Activated CD4-positive, alpha-beta T cell treated with anti-CD3 and anti-CD28 coated beads for 4 hours (primary cell): Measurements from ENCODE around the gene CYP2A6.
"Not testable (repeated sequence)": the region's sequence is repeated elsewhere in the genome, so short reads cannot be mapped to it uniquely, and the experiment has no call there.

Source experiments
- DNase-seq, 2 donors: peaks; one replicate each; pipeline ENCODE4 v3.0.0-alpha.2; 2020

Gene CYP2A6

DNA sequence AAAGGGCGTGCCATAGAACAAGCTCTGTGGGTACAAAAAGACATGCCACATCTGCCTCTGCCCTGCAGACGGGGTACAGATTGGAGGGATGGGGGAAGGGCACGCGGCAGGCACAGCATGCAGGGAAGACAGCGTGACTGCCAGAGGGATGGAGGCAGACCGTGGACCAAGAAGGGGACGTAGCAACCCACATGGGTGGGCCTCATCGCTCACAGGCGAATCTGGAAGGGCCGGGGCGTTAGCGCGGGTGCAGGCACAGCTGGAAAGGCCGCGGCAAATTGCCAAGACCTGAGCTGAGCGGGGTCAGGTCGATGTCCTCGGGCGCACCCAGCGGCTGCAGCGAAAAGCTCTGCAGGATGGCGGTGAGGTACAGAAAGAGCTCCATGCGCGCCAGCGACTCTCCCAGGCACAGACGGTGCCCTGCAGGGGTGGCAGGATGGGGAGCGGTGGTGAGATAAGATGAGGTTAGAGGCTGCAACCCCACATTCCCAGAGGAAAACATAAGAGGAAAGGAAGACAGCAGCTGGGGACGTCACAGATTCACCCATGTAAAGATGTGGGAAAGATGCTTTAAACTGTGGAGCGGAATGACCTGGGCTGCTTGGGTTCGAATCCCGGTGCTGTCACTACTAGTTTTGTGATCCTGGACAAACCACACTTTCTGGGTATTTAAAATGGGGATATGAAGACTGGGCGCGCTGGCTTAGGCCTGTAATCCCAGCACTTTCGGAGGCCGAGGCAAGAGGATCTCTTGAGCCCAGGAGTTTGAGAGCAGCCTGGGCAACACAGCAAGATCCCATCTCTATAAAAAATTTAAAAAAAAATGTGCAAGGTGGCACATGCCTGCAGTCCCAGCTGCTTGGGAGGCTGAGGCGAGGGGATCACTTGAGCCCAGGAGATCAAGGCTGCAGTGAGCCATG is 31.5 kb downstream of the CYP2A6 start:
- peak; percentile 76 to 79 for DNase-seq

DNA sequence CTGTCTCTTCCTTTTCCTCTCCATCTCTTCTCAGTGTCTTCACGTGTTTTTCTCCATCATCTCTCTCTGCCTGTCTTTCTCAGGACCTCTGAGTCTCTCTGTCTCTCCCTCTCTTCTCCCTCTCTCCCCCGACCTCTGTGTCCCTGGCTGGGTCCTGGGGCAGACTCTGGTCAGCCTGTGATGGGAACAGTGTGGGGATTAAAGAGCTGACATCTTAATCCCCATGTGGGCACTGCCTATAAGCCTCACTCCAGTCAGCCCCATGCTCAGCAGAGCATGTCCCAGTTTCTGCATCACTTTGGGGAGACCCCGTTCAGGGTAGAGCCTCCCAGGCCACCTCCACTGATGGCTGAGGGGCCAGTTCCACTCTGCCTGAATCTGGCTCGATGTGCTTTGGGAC is 35.0 kb downstream of the CYP2A6 start:
- no peak for DNase-seq

DNA sequence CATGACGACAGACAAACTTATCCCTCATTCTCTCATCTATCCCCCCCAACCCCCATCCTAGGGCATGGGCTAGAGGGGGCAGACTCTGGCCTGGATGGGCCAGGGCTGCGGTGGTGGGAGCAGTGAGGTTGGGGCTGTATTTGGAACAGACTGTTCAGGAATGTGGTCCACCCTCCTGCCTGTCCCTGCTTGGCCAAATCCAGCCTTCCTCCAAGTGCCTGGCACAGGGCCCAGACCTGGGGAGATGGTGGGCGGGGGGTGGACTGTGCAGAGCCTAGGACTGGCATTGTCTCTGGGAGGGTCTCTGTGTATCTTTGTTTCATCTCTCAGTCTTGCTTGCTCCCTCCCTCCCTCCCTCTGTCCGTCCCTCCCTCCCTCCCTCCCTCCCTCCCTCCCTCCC is 37.1 kb downstream of the CYP2A6 start:
- no peak for DNase-seq

DNA sequence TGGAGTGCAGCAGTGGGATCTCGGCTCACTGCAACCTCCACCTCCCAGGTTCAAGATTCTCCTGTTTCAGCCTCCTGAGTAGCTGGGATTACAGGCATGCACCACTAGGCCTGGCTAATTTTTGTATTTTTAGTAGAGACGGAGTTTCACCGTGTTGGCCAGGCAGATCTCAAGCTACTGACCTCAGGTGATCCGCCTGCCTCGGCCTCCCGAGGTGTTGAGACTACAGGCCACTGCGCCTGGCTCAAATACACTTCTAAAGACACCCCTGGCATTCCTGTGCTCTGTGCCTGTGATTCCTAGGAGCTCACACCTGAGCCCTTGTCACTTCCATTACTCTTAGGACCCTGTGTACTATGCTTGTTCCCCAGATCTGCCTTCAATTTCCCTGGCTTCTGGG is 37.7 kb downstream of the CYP2A6 start:
- not testable (repeated sequence) for DNase-seq

DNA sequence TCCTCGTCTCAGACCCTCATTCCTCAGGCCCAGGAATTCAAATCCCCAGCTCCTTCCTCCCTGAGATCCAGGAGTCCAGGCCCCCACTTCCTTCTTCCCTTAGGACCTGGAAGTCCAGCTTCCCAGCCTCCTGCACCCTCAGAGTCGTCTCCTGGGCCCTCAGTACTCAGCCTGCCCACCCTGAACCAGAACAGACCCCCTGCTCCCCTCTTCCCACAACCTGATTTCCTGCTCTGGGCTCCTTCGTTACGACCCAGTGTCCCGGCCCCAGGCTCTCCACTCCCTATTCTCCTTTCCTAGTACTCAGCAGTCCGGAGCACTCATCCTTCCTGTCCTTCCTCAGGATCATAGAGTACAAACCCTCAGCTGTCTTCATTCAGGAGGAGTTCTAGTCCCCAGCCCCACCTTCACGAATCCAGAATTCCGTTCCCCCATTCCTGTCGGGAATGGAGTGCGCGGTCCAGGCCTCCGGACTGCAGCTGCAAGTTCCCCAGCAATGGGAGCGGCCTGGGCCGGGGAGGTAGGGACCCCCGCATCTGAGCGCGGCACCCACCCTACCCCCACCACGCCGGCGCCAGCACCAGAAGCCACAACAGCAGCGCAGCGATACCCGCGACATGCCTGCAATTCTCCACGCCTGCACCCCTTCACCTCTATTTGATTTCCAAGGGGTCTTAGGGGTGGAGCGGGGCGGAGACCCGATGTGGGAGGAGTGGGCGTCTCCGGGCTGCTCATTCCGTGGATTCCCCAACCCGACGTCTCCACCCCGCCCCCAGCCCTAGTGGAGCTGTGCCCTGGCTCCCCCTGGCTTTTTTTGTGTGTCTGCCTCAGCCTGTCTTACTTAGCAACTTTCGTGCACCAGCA is 38.5 kb downstream of the CYP2A6 start:
- DNase-seq: peak; percentile 41 to 47

DNA sequence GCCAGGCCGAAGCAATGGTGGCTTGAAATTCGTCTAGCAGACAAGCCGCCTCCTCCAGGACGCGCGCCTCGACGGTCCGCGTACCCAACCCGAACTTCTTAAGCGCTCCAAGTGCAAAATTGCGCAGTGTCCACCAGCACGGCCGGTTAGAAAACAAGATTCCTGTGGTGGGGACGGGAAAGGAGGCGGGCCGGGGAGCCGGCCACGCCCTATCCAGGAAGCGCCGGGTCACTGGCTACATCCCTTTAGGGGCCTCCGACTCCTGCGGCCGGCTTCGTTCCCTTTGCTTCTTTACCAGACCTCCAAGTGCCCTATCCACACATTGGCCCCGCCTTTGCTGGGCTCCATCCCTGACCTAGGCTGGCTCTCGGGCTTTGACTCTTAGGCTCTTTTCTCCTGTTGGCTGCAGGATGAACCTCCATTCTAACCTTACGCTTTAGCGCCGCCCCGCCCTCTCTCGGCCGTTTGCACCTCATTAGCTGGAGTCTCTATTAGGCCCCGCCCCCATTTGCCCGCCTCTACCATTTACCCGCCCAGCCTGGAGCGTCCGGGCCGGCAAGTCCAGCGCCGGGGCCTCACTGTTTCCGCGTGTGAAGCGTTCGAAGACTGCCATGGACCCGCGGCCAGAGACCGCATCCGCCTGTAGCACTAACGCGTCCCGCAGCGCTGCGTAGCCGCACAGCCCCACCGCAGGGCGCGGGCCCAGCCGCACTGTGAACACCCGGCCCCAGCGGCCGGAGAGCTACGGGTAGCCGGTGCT is 39.4 kb downstream of the CYP2A6 start:
- DNase-seq: peak in 1 of 2 donors; percentile 52

DNA sequence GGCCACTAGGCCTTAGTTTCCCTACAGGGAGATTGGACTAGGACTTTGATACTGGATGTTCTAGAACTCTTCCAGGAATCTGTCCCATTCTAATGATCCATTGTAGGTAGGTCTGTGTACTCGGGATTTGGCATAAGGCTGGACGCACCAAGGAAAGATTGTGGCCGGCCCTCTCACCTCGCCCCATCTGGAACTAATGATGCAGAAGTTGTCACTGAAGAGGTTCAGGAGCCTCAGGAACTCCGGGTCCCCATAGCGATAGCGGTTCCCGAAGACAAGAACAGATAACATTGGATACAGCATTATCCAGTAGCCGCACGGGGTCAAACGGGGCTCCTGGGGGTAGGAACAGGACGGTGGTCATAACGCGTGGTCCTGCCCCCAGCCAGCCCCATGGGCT is 40.1 kb downstream of the CYP2A6 start:
- DNase-seq: no peak

DNA sequence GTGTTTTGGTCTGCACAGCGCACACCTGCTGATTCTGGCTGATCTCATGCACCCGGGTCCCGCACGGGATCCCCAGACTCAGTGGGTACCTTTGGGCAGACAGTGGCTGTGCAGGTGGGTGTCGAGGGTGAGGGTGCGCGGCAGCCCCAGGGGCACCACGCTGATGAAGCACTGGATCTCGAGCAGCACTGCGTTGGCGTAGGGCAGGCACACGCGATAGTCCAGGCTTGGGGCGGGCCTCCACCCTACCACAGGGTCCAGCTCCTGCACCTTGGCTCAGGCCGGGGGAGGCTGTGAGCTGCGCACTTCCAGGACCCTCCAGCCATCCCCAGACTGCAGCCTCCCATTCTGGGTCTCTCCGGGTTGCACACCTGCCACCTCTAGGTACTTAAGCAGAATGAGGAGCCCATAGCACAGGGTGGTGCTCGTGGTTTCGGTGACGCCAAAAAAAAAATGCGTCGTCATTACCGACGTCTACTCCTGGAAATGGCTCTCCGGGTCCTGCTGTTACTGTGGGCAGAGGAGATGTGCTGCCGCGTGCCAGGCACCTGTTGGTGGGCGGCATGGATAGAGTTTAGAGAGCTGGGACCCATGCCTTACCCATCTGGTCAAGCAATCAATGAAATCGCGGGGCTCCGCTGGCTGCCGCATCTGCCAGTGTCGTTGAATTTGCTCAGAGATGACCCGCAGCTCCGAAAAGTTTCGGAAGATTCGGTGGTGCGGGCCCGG is 40.7 kb downstream of the CYP2A6 start:
- DNase-seq: no peak

DNA sequence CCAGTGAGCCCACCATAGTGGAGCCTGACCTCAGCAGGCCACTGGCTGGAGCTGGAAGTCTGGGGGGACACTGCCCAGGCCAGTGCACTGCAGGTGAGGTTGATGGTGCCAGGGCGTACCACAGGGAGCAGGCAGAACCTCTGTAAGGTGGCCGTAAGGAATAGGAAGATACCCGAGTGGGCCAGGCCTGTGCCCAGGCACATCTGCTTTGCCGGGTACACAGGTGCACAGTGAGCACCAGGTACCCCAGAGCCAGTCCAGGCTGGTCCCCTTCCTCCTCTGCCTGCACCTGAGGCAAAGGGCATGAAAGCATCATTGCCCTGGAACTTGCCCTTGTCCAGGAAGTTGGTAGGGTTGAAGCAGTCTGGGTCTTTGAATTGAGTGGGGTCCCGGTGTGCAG is 41.8 kb downstream of the CYP2A6 start:
- DNase-seq: no peak

DNA sequence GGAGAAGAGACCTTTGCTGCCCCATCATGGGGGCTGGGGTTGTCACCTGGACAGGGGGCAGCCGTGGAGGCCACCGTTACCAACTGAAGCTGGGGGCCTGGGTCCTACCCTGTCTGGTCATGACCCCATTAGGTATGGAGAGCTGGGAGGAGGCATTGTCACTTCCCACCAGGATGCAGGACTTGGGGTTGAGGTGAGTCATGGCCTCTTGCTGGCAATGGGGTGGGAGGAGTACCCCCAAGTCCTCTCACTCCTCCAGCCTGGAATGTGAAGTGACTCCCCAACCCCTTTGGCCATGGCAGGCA is 42.3 kb downstream of the CYP2A6 start:
- DNase-seq: no peak

DNA sequence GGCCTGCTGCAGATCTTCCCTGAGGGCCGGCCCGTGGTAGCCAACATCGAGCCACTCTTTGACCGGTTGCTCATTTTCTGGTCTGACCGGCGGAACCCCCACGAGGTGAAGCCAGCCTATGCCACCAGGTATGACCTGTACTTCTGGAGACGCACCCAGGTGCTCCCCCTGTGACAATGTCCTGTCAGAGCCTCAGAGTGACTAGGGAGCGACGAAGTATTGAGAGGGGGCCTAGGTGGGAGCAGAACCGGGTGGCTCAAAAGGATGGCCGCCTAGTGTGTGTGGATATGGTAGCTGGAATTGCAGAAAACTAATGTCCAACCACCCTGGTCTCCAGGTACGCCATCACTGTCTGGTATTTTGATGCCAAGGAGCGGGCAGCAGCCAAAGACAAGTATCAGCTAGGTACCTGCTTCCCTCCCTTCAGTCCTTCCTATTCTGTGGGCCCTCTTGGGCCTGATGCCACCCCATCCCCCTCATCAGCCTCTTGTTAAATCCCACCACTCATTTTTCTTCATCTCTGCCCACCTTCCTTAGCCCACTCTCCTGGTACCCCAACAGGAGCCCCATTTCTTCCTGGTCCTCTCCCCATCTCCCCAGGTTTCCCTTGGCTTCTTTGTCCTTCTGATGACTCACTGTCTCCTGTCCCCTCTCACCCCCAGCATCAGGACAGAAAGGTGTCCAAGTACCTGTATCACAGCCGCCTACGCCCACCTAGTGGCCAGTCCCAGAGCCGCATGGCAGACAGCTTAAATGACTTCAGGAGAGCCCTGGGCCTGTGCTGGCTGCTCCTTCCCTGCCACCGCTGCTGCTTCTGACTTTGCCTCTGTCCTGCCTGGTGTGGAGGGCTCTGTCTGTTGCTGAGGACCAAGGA is 42.9 kb downstream of the CYP2A6 start:
- no peak for DNase-seq

DNA sequence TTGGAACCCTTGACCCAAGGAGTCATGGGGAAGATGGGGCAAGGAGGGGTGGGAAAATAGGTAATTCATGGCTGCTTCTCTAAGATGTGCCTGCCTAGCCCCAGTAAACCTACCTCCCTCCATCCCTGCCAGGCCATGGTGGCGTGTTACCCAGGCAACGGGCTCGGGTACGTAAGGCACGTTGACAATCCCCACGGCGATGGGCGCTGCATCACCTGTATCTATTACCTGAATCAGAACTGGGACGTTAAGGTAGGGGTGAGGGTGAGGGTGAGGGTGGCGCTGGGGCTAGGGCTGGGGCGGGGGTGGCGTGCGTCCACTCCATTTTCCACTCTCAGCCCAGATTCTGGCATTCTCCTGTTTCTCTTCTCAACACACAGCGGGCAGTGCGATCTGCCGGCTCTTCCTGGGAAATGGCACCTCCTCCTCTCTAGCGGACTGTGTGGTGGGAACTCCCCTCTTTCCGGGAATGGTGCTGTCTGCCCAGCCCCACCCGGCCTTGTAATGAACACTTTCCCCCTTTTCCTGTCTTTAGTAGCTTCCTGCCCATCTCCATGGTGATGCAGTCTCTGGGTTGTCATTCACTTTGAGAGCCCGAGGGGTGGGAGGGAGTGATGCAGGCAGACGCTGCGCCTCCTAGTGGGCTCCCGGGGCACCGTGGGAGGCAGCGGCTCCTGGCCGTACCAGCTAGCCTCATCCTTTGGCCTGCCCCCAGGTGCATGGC is 43.7 kb downstream of the CYP2A6 start:
- peak; percentile 78 to 80 for DNase-seq

DNA sequence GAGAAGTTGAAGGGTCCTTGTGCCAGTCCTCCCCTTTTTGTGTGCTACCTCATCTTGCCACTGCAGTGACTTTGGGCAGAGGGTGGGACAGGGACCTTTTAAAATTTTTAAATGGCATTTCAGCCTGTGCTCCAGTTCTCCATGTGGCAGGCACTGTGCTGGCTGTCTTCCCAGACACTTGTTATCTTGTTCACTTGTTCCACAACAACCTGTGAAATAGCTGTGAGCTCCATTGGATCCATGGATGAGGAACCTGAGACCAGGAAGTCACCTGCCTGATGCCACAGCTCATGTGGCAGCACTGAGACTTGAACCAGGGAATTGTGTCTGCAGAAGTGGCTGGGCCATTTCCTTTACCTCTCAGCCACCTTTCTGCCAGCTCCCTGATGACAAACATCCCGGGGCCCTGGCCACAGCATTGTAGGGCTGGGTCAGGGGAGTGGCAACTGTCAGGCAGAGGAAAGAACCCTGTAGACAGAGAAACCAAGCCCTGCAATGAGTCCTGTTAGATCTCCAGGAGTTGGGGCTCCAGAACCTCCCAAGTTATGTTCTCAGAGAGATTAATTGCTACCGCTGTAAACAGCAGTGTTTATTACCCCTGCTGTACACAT is 44.9 kb downstream of the CYP2A6 start:
- no peak for DNase-seq

DNA sequence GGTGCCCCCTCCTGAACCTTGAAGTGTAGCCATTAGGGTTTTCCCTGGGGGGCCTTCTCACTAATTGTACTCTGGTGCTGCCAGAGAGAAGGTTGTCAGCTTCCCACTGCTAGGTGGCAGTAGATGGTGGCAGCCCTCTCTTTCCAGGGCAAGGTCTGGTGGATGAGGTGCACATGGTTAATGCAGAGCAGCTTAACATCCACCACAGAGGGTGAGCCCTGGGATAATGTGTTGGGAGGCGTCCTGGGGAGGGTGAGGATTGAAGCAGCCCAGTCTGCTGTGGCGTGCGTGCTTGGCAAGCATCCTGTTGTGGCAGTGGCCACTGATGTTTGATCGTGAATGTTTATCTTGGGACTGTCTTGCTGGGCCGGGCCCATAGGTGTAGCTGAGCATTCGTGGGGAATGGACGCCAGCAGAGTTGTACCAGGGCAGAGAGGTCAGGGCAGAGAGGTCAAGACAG is 45.4 kb downstream of the CYP2A6 start:
- DNase-seq: no peak

DNA sequence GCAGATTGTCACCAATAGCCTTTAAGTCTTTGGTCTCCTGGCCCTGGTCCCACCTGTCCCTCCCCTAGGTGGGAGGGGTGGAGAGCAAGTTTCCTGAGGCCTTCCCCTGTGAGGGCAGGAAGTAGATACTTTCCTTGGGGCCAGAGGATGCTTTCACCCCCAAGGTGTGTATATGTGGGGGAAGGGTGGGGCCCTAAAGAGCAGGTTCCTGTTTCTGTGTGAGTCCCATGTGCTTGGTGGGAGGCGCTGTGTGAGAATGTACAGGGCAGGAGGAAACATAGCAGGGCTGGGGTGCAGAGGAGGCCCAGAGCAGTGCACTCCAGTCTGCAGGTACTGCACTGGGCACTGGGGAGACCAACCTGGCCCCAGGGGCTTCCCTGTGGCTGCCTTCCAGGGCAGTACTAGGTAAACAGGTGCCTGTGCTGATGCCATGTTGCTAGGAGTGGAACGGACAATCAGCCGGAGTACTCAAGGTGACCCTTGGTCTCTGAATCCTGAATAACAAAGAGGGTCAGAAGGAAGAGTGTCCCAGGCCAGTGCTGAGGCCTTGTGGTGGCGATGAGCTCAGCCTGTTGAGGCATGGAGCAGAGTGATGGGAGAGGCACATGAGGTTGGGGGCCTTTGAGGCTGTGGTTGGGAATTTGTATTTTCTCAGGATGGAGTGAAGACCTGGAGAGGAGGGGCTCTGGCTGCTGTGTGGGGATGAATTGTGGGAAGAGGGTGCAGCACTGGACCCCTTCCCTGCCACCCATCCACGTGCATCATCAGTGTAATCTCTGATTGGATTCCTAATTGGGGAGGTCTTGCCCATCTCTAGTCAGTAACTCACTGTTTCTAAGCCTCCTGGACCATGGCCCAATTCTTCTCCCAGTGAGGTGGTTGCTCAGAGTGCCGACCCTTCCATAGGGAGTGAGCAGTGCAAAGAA is 46.1 kb downstream of the CYP2A6 start:
- DNase-seq: peak; percentile 35 to 49

DNA sequence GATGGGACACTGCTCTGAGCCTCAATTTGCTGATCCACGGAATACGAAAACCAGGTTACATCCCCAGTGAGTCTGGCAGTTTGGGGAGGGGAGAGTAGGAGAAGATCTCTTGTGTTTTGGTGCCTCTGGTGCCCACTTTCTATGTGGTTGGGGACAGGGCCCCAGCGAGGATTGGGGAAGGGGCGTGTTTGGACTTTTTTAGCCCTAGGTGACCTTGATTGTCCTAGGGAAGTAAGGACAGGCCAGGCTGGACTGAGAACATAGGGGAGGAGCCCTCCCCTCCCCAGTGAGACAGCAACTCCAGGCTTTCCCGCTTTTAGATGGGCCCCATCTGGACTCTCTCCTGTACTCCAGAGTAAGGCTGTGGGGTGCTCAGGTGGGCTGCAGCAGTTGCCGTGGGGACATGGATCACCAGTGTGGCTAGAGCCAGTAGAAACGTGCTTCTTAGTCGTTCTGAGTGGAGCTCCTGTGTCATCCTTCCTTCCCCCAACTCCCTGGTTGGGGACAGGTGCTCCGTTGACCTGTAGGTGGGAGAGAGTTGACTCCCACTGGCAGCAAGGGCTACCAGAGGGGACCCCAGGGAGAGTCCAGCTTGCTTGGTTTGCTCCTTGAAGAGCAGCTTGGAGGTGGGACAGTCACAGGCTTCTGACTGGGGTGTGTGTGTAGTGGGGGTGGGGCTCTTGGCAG is 46.9 kb downstream of the CYP2A6 start:
- DNase-seq: no peak

DNA sequence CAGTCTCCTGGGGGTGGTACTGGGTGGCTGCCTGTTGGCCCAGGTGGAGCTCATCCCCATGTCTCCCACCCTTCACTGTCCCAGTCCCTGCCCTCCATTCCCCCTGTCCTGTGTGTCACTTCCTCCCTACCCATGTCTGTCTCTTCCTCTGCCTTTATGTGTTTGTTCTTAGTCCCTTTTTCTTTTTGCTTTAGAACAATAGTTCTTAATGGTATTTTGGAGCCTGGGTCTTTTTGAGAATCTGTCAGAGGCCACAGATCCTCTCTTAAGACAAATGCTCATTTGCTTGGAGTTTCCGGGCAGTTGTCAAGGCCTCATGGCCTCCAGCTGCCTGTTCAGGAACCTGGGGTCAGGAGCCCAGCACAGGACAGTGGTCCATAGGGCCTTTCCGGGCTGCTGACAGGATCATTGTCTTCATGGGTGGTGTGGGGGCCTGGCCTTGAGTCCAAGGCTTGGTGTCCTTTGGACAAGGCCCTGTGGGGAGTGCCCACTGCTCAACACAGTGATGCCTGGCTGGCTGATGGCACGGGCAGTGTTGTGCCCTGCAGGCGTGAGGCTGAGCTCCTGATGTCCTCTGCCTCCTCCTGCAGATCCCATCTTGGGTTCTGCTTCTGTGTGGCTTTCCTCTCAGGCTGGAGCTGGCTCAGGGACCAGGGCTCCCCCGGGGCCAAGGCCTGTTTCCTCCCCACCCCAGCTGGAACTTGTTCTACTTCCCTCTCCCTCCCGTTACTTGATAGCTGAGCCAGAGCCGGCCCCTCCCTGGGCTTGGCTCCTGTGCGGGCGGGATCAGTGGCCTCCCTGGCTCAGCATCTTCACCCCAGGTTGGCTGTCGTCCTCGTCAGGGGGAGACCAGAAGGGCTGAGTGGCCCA is 47.7 kb downstream of the CYP2A6 start:
- no peak for DNase-seq
